GM12801 (cell line): ENCODE measurements around the gene RANBP1.

Experiments used
- CTCF ChIP-seq: IDR thresholded peaks from one replicate; pipeline ENCODE4 v1.5.1; 2011; ENCODE audit warnings: control low read depth; ENCODE audit not compliant: insufficient read length; ENCODE audit errors: extremely low read depth

Gene RANBP1

GRCh38 chr22:20116951-20117632, 1.2 kb downstream of the RANBP1 start, which contains the start of gene TRMT2A:
TSS of gene TRMT2A (minus strand) at chr22:20117226. CDS start at chr22:20116906, 320 bp downstream.
- TF ChIP-seq CTCF: no peak

- TF ChIP-seq CTCF: no peak
Measured at GRCh38 chr22:20117633-20118299, 1.9 kb downstream of the RANBP1 start.

- TF ChIP-seq CTCF: no peak
Measured at GRCh38 chr22:20118300-20119020, 2.6 kb downstream of the RANBP1 start.

GRCh38 chr22:20121856-20122415, 6.0 kb downstream of the RANBP1 start:
- TF ChIP-seq CTCF: no peak

GRCh38 chr22:20123366-20124082, 7.6 kb downstream of the RANBP1 start:
- TF ChIP-seq CTCF: no peak

GRCh38 chr22:20124083-20124787, 8.3 kb downstream of the RANBP1 start:
- TF ChIP-seq CTCF: no peak
